Stimulated activated CD8-positive, alpha-beta memory T cell treated with anti-CD3 and anti-CD28 coated beads, Interleukin-2, amount 100 ng/mL, for 1 hour (primary cell): Measurements from ENCODE around the gene ANKDD1B.
"Not testable (repeated sequence)": the region's sequence is repeated elsewhere in the genome, so short reads cannot be mapped to it uniquely, and the experiment has no call there.

ENCODE experiments used
- DNase-seq, 2 donors: peaks; one replicate each; pipeline ENCODE4 v3.0.0-alpha.2; 2020; ENCODE audit warnings: low read depth in 2 of 2

The ANKDD1B gene

DNA sequence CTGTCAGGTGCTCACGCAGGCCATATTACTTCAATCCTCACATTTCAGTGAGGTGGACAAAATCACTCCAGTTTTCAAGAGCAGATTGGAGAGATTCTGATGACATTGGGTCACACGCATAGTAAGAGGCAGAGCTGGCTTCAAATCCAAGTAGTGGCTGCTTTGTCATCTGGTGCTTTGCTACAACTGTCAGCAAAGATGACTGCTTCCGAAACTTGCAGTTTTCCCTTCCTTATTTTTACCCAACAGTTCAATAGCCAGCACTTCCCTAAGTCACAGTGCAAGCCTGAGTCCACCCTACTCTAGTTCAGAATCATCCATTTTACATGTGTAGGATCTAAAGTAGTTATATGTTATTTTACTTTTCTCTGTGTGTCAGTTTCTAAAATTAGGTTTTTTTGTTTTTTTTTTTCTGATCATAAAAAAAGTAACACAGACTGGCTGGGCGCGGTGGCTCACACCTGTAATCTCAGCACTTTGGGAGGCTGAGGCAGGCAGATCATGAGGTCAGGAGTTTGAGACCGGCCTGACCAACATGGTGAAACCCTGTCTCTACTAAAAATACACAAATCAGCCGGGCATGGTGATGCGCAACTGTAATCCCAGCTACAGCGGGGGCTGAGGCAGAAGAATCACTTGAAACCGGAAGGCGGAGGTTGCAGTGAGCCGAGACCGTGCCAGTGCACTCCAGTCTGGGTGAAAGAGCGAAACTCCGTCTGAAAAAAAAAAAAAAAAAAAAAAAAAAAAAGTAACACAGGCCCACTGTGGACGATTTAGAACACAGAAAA is 49.6 kb downstream of the ANKDD1B start:
- DNase-seq, result no peak

DNA sequence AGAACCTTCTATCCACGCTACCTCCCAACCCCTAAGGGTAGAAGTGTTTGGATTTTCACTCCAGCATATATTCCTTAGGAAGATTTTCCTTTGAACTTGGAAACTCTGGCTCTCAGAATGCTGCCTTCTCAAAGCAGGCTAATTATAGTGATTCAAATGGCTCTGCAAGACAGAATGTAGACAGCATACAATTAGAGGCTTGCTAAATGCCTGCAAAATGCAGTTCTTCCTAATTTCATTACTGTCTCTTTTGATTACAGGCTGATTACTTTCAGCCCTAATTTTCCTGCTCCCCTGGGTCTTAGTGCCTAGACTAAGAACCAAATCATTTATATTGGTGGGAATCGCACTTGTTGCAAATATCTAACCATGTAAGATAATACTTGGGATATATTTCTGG is 50.8 kb downstream of the ANKDD1B start:
- DNase-seq, result no peak

DNA sequence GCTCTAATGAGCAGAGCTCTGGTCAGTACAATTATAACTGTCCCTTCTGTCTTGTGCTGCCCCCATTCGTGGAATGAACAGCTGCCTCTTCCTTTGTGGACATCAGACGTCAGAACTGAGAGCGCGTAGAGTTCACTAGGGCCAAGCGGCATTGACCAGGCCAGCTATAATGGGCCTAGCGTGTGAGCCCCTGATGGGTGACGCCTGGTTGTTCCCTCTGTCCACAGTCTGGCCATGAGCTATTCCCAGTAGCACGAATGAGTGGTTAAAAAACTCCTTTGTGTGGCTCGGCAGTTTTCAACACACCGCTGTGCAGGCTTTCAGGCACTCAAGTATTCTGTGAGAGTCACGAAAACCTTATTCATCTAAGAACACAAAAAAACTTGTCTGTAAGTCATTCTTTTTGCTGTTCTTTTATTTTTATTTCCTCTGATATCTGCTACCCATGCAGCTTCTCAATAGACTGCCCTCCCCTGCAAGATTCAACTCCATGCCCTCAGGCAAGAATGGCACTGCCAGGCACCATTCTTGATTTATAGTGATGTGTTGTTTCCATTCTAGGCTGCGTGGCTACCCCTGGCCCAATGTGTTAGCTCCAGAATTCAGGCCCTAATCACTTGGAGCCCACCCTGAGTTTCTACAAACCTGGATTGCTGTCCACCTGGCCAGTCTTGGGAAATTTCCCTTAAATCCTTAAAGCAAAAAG is 52.5 kb downstream of the ANKDD1B start:
- DNase-seq, result no peak

DNA sequence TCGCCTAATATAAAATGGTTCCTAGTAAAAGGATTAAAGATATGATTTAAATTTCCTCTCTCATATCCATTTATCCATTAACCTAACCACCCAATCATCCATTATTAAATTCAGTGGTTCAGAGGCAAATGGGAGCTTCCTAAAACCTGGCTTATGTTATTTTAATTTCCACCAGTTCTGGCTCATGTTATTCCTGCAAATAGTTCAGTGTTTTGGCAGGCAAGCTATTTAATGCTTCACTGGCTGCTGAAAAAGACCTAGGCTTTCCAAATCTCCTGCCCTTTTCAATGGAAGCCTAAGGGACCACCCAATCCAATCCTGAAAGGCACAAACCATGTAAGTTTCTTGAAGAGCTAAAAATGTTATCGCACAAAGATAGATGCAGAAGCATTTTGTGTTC is 53.7 kb downstream of the ANKDD1B start:
- DNase-seq, result no peak

DNA sequence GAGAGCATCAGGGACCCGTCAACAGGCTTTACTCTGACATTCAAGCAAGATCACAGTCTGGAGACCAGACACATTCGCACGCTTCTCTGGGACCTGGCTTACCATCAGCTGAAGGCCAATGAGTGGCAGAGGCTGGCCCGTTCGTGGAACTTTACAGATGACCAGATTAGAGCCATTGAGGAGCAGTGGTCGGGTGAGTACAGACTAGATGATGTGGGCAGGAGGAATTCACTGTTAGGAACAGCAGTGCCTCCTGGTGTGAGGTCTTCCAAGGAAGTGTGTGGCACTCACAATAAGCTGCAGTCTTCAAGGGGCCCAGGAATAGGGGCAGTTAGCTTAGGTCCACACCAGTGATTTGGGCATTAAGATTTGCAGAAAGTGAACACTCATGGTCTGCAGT is 55.5 kb downstream of the ANKDD1B start:
- DNase-seq, result no peak

DNA sequence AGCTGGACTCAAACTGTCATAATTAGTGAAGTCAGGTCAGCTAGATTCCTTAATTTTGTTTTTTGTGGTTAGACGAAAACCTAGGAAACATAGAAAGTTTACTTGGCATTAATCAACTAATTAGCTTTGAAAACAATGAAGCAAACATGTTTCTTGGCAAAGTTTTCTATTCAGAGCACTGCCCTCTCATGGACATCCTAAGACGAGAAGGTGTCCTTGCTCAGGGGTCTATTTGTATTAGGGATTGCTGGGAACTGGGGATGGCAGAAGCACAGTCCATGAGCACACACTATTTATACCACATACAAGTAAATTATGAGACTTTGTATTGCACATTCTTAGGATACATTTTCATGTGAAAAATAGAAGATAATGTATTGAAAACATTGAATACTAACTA is 56.3 kb downstream of the ANKDD1B start:
- no peak for DNase-seq

DNA sequence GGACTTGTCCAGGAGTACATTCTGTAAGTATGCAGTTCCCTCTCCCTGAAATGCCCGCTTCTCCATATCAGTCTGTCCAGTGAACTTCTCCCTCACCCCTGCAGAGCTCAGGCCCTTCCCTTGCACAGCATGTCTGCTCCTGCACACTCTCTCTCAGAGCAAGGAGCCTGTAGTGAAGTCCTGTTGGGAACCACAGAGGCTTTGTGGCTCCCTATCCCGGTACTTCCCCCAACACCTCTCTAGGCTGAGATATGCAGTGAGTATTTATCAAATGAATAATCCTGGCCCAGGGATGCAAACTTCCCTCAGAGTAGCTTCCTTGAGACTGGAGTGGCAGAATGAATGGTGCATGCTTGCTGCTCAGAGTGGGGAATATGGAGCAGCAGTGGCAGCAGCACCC is 57.2 kb downstream of the ANKDD1B start:
- DNase-seq, result no peak

DNA sequence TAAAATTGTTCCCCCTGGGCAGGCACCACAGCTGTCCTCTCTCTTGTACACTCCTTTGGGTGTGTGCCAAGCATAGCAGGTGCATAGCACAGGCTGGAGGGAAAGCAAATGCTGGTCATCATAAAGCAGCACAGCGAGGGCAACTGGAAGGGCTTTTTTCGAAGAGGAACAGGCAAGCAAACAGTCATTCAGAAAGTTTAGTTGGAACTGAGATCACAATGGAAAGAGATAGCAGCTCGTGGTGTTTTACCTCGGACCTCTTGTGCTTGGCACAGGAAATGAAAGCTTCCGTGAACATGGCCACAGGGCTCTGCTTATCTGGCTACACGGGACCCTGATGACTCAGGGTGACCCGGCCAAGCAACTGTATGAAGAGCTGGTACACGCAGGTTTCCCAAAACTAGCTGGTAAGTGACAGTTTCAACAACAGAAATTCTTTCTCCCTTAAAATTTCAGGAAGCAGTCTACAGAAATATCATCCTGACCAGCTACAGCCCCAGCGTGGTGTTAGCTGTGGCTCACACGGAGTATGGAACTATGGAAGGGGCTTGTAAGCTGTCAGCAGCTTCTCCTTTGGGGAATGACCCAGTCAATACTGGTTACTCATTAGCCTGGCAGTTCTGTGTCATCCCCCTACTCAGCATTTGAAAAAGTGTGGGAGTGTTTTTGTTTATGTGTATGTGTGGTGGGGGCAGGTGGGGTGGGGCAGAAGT is 57.9 kb downstream of the ANKDD1B start:
- peak in 1 of 2 donors; percentile 13 for DNase-seq

DNA sequence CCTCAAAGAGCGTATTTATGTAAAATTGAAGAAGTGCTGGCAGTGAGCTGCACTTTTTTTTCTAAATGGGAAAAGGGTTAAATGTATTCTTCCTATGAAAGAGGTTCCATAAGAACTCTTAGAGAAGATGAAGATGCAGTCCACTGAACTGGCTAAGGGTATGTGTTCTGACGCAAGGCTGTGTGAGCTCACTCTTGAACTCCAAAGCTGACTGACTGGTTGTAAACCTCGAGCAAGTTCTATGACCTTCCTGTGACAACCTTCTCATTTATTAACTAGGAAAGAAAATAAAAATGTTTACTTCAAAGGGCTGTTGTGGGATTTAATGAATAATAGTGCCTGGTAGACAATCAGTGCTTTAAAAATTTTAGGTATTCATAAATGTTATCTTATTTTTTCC is 59.3 kb downstream of the ANKDD1B start:
- no peak for DNase-seq

DNA sequence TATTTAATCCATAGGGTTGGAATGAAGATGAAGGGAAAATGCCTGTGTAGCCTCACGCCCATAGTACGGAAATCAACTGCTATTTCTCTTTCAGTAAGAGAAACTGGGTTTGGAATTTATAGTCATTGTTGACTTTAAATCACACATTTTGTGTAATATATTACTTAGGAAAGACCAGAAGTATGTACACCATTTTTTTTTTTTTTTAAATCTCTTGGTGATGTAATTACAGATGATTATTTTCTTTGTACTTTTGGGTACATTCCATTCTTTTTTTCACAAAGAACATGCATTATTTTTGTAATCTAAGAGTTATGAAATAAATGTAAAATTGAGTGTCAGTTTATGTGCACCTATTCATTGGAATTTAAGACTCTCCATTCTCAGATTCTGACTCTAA is 60.3 kb downstream of the ANKDD1B start:
- DNase-seq, result no peak

DNA sequence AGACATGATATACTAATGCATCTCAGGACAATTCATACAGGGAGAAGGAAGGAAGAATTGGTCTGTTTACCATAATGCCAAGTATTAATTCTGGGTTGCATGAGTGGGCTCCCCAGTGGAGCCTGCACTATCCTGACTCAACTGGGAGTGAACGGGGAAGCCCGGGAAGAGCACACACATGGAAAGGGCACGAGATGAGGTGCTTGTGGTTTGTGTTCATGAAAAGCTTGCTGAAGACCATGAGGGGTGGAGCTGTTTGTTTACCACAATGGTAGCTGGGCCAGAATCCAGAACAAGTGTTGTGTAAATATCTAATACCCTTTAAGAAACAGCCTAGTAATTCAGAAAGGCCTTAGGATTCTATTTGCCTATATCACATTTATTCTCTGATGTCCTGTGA is 61.4 kb downstream of the ANKDD1B start:
- DNase-seq, result no peak

DNA sequence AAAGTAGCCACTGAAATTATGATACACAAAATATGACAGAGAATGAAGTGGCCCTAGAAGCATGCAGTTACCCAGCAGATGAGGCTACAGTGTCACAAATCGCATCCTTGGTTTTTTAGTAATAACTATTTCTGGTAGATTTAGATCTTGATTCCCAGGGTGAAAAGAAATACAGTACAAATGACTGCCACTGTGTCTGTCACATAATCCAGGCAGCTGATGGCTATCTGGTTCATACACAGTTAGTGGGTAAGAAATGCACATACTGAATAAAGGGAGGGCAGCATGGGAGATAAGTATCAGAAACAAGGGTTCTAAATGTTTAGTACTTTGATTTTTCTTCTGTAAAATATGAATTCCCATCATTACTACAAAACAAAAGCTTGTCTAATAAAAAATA is 64.5 kb downstream of the ANKDD1B start:
- no peak for DNase-seq

DNA sequence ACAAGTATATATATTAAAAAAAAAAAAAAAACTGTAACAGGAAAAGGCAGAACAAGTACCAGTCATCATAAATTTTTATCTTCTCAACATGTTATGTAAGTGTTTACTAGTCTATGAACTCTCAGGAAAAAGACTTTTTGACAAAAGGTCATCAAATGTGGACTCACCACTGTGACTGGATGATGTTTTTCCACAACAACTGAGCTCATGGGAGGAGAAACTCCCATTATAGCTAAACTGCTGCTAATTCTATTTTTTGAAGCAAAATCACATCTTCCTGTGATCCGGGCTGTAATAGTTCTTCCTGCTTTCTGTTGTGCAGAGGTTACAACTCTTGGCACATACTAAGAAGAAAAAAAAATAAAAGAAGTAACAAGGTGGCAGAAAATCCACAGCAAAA is 66.4 kb downstream of the ANKDD1B start:
- no peak for DNase-seq

DNA sequence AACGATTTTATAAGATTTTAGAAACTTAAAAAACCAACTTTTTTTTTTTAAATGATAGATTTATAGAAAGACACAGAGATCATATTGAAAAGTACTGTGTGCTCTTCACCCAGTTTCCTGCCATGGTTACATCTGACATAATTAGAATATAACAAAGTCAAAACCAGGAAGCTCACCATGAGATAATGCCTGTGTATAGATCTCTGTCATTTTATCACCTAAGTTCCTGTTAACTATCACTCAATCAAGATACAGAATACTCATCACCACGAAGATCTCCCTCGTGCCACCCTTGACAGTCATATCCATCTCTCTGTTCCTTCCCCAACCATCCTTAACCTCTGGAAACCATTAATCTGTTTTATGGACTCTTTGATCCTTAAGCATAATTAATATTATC is 66.9 kb downstream of the ANKDD1B start:
- DNase-seq, result no peak

DNA sequence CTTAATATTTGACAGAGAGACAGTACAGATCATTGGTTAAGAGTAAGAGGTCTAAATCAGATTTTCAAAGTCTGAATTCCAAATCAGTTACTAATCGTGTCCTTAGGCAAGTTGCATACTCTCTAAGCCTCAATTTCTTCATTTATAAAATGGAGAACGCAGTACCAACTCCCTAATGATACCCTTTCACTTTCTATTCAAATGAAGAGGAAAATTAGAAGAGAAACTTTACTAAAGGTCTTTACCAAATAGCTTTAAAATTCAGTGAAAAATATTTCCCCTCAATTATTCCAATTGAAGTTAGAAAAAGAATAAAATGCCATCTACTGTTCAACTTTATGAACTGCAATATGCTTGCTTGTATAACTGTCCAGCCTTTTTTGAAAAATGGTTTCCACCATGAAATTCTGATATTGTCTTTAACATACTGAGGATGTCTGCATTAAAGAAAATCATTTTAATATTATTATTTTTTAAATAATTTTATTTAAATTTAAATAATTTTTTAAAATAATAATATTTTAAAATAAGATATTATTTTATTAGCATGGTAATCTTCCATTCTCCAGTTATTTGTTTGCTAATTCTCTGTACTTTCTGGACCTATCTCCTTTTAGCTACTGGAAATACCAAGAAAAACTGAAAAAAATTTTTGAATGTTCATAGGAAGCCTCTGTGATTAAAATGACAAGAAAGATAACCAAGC is 70.0 kb downstream of the ANKDD1B start:
- no peak for DNase-seq

DNA sequence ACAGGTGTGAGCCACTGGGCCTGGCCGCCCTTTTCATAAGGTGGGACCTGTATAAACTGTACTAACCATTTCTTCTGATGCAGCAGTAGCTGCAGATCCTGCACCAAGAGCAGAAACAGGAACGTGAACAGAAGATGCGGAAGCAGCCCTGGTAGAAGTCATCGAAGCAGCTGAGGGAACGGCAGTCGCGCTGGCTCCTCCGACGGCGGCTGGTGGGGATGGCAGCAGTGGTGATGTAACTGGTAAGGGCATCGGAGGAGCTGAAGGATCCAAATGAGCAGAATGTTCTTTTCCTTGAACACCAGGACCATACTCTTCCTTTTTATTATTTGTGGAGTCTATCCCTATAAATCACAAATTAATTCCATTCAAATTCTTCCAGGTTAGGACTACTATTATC is 73.9 kb downstream of the ANKDD1B start:
- no peak for DNase-seq

DNA sequence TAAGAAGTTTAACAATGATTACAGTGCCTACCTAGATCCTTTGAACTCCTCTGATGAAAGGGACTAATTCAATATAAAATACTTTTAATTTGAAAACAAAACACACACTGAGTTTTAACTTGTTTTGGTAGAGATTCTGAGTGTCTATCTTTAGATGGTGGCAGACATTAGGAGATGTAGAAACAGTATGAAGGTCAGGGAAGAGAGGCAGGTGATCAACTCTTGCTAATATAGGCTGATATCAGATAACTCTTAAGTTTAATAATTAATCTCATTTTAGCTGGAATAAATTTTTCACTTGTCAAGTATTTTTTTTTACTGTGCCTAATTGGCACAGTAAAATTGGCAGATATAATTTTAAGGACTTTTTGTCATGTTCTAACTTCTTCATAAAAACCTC is 75.2 kb downstream of the ANKDD1B start:
- no peak for DNase-seq

DNA sequence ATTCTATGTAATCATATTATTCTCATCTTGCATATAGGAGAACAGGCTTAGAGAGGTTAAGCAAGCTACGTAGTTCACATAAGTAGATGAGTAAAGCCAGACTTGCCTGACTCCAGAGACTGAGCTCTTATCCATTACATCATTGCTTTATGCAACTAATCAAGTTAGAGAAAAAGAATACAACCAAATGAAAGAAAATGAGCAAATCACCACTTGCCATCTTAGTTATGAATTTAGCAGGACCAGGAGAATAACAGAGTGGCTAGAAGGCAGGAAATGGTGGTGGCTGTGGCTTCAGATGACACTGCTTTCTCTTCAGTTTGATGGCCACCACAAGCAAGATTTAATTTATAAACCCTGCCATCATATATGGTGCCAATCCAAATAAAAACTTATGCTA is 79.4 kb downstream of the ANKDD1B start:
- no peak for DNase-seq

DNA sequence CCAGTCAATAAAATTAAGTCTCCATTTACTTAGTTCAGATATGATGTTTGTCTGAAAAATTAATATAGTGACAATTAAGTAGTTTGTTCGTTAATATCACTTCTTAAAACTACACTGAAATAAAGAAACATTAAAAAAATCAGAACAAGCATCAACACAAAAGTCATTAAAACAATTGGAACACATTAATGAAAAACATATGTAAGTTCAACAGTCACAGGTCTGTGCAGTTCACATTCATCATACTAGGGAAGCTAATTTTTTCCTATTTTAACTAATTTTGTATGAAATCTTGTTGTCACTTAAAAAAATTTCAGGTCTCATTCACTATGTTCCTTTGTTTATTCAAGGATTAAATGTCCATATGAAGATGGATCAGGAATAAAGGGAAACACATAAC is 83.5 kb downstream of the ANKDD1B start:
- no peak for DNase-seq

DNA sequence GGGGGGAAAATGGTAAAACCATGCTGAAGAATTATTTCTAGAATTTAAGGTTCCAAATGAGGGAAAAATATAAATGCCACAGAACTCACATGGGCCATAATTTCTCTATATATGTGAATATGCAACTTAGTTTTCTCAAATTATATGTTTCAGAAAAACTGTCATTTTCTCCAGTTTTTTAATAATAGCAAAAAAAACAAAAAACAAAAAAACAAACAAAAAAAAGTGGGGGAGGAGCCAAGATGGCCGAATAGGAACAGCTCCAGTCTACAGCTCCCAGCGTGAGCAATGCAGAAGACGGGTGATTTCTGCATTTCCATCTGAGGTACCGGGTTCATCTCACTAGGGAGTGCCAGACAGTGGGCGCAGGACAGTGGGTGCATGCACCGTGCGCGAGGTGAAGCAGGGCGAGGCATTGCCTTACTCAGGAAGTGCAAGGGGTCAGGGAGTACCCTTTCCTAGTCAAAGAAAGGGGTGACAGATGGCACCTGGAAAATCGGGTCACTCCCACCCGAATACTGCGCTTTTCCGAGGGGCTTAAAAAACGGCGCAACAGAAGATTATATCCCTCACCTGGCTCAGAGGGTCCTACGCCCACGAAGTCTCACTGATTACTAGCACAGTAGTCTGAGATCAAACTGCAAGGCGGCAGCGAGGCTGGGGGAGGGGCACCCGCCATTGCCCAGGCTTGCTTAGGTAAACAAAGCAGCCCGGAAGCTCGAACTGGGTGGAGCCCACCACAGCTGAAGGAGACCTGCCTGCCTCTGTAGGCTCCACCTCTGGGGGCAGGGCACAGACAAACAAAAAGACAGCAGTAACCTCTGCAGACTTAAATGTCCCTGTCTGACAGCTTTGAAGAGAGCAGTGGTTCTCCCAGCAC is 84.5 kb downstream of the ANKDD1B start:
- DNase-seq, result not testable (repeated sequence)

DNA sequence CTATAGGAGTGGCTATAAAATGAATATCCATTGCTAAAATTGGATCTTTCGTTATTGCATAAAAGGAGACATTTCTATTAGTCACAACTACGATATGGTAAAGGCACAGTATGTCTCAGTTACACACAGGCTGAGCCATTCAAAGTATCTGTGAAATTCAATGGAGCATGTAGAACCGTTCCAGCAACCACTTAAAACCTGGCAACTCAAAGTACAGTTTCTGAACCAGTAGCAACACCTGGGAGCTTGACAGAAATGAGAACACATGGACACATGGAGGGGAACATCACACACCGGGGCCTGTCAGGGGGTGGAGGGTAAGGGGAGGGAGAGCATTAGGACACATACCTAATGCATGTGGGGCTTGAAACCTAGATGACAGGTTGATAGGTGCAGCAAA is 90.6 kb downstream of the ANKDD1B start:
- no peak for DNase-seq
